ENCODE data around the gene IL20RA. TPM values are rescaled to one million over a fixed set of nuclear protein-coding genes. Genes with fewer than 3 reads are reported as not detected.

IL20RA gene
- polyA plus RNA-seq, 3 donors: not detected

DNA sequence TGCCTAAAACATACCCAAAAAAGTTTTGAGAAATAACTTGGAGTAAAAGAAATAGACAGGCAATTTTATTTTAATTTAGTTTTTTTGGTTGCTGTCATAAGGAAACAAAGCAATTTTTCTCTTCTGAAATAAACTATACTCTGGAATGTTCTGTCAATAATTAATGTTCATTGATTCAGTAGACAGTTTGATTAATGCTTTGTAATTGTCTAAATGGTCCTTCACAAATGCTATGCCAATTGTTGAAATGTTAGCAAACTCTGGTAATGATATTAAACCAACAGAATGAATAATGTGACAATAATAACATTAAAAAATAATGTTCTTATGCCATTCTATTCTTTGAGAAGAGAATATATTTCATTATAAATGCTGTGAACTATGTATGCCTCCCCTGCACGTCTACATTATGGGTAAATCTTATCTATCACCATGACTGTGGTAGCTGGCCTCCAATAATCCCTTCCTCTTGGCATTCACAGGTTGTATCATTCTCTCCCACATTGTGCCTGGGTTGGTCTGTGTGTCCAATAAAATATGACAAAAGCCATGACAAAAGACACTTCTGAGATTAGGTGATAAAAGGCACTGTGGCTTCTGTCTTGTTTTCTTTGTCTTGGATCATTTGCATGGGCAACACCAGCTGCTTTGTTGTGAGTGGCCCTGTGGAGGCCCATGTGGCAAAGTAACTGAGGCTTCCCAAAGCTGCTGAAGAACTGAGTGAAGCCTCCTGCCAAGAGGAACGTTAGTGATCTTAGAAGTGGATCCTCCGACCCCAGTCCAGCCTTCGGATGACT, 25.1 kb downstream of the IL20RA start:
- Mint-ChIP-seq H3K4me3 (no peak overlapping the region), H3K9me3 (peaks cover 0 to 8% (median 5%) of the 10 kb centered on the region in 7 donors), H3K27ac (no peak overlapping the region), H3K36me3 (no peaks in the 10 kb centered on the region), H3K4me1 (no peaks in the 10 kb centered on the region), H3K27me3 (ENCODE audit: low read depth in 3 of 3) (peaks cover 36 to 59% (median 52%) of the 10 kb centered on the region in 3 donors)
- TF ChIP-seq, protein P1, sequence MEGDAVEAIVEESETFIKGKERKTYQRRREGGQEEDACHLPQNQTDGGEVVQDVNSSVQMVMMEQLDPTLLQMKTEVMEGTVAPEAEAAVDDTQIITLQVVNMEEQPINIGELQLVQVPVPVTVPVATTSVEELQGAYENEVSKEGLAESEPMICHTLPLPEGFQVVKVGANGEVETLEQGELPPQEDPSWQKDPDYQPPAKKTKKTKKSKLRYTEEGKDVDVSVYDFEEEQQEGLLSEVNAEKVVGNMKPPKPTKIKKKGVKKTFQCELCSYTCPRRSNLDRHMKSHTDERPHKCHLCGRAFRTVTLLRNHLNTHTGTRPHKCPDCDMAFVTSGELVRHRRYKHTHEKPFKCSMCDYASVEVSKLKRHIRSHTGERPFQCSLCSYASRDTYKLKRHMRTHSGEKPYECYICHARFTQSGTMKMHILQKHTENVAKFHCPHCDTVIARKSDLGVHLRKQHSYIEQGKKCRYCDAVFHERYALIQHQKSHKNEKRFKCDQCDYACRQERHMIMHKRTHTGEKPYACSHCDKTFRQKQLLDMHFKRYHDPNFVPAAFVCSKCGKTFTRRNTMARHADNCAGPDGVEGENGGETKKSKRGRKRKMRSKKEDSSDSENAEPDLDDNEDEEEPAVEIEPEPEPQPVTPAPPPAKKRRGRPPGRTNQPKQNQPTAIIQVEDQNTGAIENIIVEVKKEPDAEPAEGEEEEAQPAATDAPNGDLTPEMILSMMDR (IDR thresholded peaks at IDR 0.05): no peak
- Histone ChIP-seq H3K79me2 (ENCODE audit: insufficient read depth, low read length) (no peaks in the 10 kb centered on the region), H3K36me3 (replicated peaks in 1 of 2; ENCODE audit: control insufficient read depth in 1 of 2, insufficient read depth in 2 of 2, low read length in 2 of 2) (no peaks in the 10 kb centered on the region), H3K27me3 (ENCODE audit: control insufficient read depth in 2 of 2, insufficient read depth in 2 of 2, low read length in 2 of 2) (peaks cover 27 to 56% of the 10 kb centered on the region in 2 donors), H3K9ac (ENCODE audit: insufficient read depth, low read length, poor library complexity, severe bottlenecking) (no peak overlapping the region), H3K27ac (ENCODE audit: low read depth in 1 of 2, low read length in 2 of 2) (no peak overlapping the region), H3K9me3 (replicated peaks in 1 of 2; ENCODE audit: control insufficient read depth in 1 of 2, insufficient read depth in 1 of 2, low read length in 2 of 2) (peaks cover 0 to 4% of the 10 kb centered on the region in 2 donors), H3K4me1 (ENCODE audit: control insufficient read depth in 1 of 2, insufficient read depth in 2 of 2, low read length in 2 of 2) (no peaks in the 10 kb centered on the region), H2AFZ (ENCODE audit: insufficient read depth, low read depth, low read length, poor library complexity, severe bottlenecking) (no peak overlapping the region), H4K20me1 (ENCODE audit: insufficient read depth, low read length) (no peaks in the 10 kb centered on the region), H3K4me3 (replicated peaks in 1 of 3; ENCODE audit: low read depth in 2 of 3, low read length in 3 of 3) (no peak overlapping the region), H3K4me2 (replicated peaks; ENCODE audit: extremely low read depth, low read length, poor library complexity, severe bottlenecking) (no peak overlapping the region)
- 50% methylated on average over 2 of the region's 4 CpGs for WGBS (ENCODE audit: insufficient coverage)
- no peak for DNase-seq
- intact Hi-C loops (cut with micrococcal nuclease): no loop called here

DNA sequence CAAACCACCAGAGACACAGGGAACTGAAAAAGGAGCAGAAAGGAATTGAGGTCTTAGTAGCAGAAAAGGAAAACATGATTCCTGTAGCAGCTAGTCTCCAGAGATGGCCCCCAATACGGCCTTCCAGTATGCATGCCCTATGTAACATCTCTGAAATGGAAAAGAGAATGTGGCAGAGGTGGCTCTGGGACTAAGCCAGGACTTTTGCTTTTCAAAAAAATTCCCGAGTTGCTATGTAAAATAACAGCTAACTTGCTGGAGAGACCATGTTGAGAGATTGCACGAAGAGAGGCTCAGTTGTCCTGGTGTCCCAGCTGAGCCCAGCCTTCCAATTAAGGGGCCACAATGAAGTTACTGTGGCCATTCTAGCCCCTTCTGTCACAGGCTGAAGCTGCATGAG, 27.7 kb downstream of the IL20RA start:
- Histone ChIP-seq H3K79me2 (ENCODE audit: insufficient read depth, low read length) (no peaks in the 10 kb centered on the region), H3K4me2 (replicated peaks; ENCODE audit: extremely low read depth, low read length, poor library complexity, severe bottlenecking) (no peak overlapping the region), H2AFZ (ENCODE audit: insufficient read depth, low read depth, low read length, poor library complexity, severe bottlenecking) (no peak overlapping the region), H3K27ac (ENCODE audit: low read depth in 1 of 2, low read length in 2 of 2) (no peak overlapping the region), H3K4me3 (replicated peaks in 1 of 3; ENCODE audit: low read depth in 2 of 3, low read length in 3 of 3) (no peak overlapping the region), H3K9ac (ENCODE audit: insufficient read depth, low read length, poor library complexity, severe bottlenecking) (no peak overlapping the region), H3K36me3 (replicated peaks in 1 of 2; ENCODE audit: control insufficient read depth in 1 of 2, insufficient read depth in 2 of 2, low read length in 2 of 2) (no peaks in the 10 kb centered on the region), H3K4me1 (ENCODE audit: control insufficient read depth in 1 of 2, insufficient read depth in 2 of 2, low read length in 2 of 2) (no peaks in the 10 kb centered on the region), H4K20me1 (ENCODE audit: insufficient read depth, low read length) (no peaks in the 10 kb centered on the region), H3K27me3 (ENCODE audit: control insufficient read depth in 2 of 2, insufficient read depth in 2 of 2, low read length in 2 of 2) (peaks cover 24 to 52% of the 10 kb centered on the region in 2 donors), H3K9me3 (replicated peaks in 1 of 2; ENCODE audit: control insufficient read depth in 1 of 2, insufficient read depth in 1 of 2, low read length in 2 of 2) (peaks cover 0 to 4% of the 10 kb centered on the region in 2 donors)
- Mint-ChIP-seq H3K4me1 (no peaks in the 10 kb centered on the region), H3K27me3 (ENCODE audit: low read depth in 3 of 3) (peaks cover 37 to 66% (median 52%) of the 10 kb centered on the region in 3 donors), H3K27ac (no peak overlapping the region), H3K9me3 (peaks cover 0 to 7% (median 5%) of the 10 kb centered on the region in 7 donors), H3K4me3 (no peak overlapping the region), H3K36me3 (no peaks in the 10 kb centered on the region)
- intact Hi-C loops (cut with micrococcal nuclease): no loop called here
- DNase-seq: no peak
- WGBS (ENCODE audit: insufficient coverage): 95% methylated on average over 3 of the region's 3 CpGs
- TF ChIP-seq, protein P1 (IDR thresholded peaks at IDR 0.05): no peak

Measured in CD14-positive monocyte (primary cell).